ENCODE results near the gene COX6B2.

DNA sequence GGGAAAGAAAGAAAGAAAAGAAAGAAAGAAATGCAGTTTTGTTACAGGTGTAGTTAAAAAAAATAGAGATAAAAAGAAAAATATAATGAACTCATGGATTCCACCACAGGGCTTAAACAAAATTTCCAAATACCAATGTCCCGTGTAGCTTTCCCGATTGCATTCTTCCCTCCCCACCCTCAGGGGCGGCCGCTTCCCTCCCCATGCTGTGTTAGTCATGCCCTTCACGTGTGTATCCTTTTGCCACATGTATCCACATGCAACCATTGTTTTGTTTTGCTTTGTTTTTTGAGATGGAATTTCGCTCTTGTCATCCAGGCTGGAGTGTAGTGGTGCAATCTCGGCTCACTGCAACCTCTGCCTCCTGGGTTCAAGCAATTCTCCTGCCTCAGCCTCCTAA lies 18.4 kb downstream of the COX6B2 start:
- TF ChIP-seq, protein P1, sequence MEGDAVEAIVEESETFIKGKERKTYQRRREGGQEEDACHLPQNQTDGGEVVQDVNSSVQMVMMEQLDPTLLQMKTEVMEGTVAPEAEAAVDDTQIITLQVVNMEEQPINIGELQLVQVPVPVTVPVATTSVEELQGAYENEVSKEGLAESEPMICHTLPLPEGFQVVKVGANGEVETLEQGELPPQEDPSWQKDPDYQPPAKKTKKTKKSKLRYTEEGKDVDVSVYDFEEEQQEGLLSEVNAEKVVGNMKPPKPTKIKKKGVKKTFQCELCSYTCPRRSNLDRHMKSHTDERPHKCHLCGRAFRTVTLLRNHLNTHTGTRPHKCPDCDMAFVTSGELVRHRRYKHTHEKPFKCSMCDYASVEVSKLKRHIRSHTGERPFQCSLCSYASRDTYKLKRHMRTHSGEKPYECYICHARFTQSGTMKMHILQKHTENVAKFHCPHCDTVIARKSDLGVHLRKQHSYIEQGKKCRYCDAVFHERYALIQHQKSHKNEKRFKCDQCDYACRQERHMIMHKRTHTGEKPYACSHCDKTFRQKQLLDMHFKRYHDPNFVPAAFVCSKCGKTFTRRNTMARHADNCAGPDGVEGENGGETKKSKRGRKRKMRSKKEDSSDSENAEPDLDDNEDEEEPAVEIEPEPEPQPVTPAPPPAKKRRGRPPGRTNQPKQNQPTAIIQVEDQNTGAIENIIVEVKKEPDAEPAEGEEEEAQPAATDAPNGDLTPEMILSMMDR (IDR thresholded peaks at IDR 0.05; ENCODE audit: insufficient read depth, low read depth, low read length) = no peak
- TF ChIP-seq EZH2 (IDR thresholded peaks at IDR 0.05; ENCODE audit: insufficient read depth, low read length) = no peak

All from astrocyte (in vitro differentiated cells and primary cell).